Colon (tissue), 2 donors: ENCODE measurements around the gene PTPRN2.

Experiments
- FAIRE-seq: peaks from 2 replicates; lab custom pipeline; 2012; peaks lifted over from hg19 to GRCh38; lab: Jason Lieb, UNC
- donor health status: control.
- donor health status: control.

The PTPRN2 gene

GRCh38 chr7:157875230-157876179 is 712.1 kb downstream of the PTPRN2 start:
- FAIRE-seq = no peak

- FAIRE-seq = no peak
These were observed 712.8 kb downstream of the PTPRN2 start for GRCh38 chr7:157874870-157875229.

- FAIRE-seq = no peak
These were observed 713.3 kb downstream of the PTPRN2 start for GRCh38 chr7:157874208-157874816.

- FAIRE-seq = no peak
These were observed 714.0 kb downstream of the PTPRN2 start for GRCh38 chr7:157873664-157874063.

- FAIRE-seq = no peak
These were observed 714.4 kb downstream of the PTPRN2 start for GRCh38 chr7:157873181-157873580.

- FAIRE-seq = no peak
These were observed 715.2 kb downstream of the PTPRN2 start for GRCh38 chr7:157872447-157872846.

- FAIRE-seq = no peak
These were observed 715.9 kb downstream of the PTPRN2 start for GRCh38 chr7:157871681-157872080.

- no peak for FAIRE-seq
These were observed 716.9 kb downstream of the PTPRN2 start for GRCh38 chr7:157870644-157871290.

- no peak for FAIRE-seq
These were observed 717.8 kb downstream of the PTPRN2 start for GRCh38 chr7:157869793-157870192.

- FAIRE-seq = no peak
These were observed 719.8 kb downstream of the PTPRN2 start for GRCh38 chr7:157867685-157868305.

- no peak for FAIRE-seq
These were observed 721.2 kb downstream of the PTPRN2 start for GRCh38 chr7:157866336-157866924.

GRCh38 chr7:157865351-157866165 is 722.1 kb downstream of the PTPRN2 start:
- FAIRE-seq = no peak

- no peak for FAIRE-seq
These were observed 722.7 kb downstream of the PTPRN2 start for GRCh38 chr7:157864911-157865310.

GRCh38 chr7:157863906-157864810 is 723.5 kb downstream of the PTPRN2 start:
- no peak for FAIRE-seq

GRCh38 chr7:157863176-157863575 is 724.4 kb downstream of the PTPRN2 start:
- FAIRE-seq = no peak

- FAIRE-seq = no peak
These were observed 724.9 kb downstream of the PTPRN2 start for GRCh38 chr7:157862731-157863130.

- FAIRE-seq = no peak
These were observed 726.1 kb downstream of the PTPRN2 start for GRCh38 chr7:157861551-157861950.

- FAIRE-seq = no peak
These were observed 726.6 kb downstream of the PTPRN2 start for GRCh38 chr7:157861031-157861491.

GRCh38 chr7:157860406-157860805 is 727.2 kb downstream of the PTPRN2 start:
- no peak for FAIRE-seq

- no peak for FAIRE-seq
These were observed 727.7 kb downstream of the PTPRN2 start for GRCh38 chr7:157859915-157860314.
